Ovary (tissue), 3 donors: Measurements from ENCODE around the gene LGR6.

Experiments
- EP300 ChIP-seq: sonication (generic); formaldehyde crosslinking; IDR thresholded peaks from one replicate; pipeline ENCODE4 v1.6.1; 2017; ENCODE audit warnings: antibody characterized with exemption
- POLR2A ChIP-seq: fragments of 450-650 bp; IDR thresholded peaks from one replicate; pipeline ENCODE4 v1.6.1; 2017; ENCODE audit warnings: antibody characterized with exemption, mild to moderate bottlenecking, moderate library complexity
- TF ChIP-seq, protein P1 (sequence below), 3 donors: fragments of 450-650 bp in 2 of 3; fragments of 200-600 bp in 1 of 3; IDR thresholded peaks; one replicate each; pipeline versions ENCODE4 v1.5.1 to v1.8.0; 2016 to 2022; ENCODE audit warnings: antibody characterized with exemption in 3 of 3, mild to moderate bottlenecking in 1 of 3
- donor health status: DM: no; HTN: no; CAD: no.

DNA sequence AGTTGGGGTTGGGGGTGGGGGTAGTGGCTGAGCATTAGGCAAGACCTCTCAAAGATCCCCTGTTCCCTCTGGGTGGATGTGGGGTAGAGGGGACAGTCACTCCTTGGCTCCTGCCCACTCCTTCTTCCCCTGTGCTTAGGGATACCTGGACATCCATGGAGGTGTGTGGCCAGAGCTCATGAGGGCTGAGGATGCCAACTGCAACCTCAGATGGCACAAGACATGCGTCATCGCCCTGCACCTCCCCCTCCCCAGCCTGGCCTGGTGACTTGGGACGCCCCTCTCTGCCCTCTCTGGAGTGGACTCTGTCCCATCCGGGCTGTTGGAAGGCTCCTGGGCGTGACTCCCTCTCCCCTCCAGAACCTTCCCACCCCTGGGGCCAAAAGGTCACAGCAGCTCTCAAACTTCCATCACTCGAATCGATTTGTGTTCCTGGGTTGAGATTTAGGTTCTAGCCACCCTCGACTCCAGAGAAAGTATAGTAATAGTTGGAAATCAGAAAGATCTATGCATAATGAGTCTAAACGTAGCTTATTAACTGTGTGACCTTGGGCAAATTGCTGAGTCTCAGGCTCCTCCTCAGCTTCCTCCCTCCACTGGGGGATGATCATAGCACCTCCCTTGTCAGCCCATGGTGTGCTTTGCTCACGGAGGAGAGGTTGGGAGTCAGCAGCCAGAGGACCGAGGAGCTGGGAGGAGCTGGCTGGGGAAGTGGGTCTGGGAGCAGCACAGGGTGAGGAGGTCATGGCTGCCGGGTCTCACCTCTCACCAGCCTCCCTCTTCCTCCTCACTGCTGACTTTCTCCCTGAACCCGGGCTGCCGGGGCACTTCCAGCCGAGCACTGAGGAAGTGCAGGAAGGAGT, 30.9 kb upstream of the LGR6 start:
- TF ChIP-seq, protein P1, sequence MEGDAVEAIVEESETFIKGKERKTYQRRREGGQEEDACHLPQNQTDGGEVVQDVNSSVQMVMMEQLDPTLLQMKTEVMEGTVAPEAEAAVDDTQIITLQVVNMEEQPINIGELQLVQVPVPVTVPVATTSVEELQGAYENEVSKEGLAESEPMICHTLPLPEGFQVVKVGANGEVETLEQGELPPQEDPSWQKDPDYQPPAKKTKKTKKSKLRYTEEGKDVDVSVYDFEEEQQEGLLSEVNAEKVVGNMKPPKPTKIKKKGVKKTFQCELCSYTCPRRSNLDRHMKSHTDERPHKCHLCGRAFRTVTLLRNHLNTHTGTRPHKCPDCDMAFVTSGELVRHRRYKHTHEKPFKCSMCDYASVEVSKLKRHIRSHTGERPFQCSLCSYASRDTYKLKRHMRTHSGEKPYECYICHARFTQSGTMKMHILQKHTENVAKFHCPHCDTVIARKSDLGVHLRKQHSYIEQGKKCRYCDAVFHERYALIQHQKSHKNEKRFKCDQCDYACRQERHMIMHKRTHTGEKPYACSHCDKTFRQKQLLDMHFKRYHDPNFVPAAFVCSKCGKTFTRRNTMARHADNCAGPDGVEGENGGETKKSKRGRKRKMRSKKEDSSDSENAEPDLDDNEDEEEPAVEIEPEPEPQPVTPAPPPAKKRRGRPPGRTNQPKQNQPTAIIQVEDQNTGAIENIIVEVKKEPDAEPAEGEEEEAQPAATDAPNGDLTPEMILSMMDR (IDR thresholded peaks at IDR 0.05): no peak
- TF ChIP-seq EP300 (no peak), POLR2A (no peak)
